ENCODE data around the gene ACVR2B.

The ACVR2B gene

GRCh38 chr3:38489766-38490165, 36.1 kb downstream of the ACVR2B start:
- Histone ChIP-seq H3K9me3 (ENCODE audit: control insufficient read depth, insufficient read depth, low read length) (no peaks in the 10 kb centered on the region), H3K36me3 (ENCODE audit: control insufficient read depth, insufficient read depth, low read length) (peaks cover 7% of the 10 kb centered on the region; the same call in 1 of the 2 replicates), H3K4me3 (ENCODE audit: low read length) (no peak overlapping the region), H3K27ac (ENCODE audit: low read length) (no peak overlapping the region), H3K4me1 (ENCODE audit: control insufficient read depth, insufficient read depth, low read length) (no peaks in the 10 kb centered on the region), H3K27me3 (ENCODE audit: control insufficient read depth, insufficient read depth, low read length) (no peaks in the 10 kb centered on the region)
- WGBS (ENCODE audit: insufficient coverage, insufficient read length): no CpG with 5 or more reads among the region's 2 CpGs
- DNase-seq (ENCODE audit: low read depth, low spot score): no peak

DNA sequence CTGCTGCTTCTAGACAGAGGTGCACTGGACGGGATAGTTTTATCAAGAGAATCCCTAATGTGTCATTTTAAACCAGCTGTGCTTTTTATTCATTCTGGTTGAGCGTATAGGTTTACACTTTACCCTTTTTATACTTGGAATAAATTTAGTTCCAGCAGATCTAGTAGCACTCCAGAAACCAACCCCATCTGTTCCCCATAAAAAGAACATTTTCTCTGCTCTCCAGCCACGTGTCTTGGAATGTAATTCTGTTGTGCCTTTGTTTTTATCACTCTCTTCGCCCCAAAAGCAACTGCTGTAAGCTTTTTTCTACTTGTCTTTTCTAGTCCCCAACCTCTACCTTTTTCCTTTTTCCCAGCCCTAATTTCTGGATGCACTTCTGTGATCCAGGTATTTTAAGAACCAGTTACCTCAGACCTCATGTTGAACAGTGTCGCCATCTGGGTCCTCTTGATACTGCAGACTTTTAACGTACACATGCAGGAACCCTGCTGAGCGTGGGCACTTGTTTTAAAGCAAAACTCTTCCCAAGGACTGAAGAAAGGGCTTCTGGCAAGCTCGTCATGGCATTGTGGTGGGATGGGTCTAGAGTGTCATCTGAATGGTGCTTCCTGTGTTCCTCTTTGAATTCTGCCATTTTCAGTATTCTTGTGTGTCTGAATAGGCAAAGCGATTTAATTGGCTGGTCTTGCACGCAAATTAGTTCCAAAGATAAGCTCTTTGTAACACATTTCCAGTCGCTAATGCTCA, 36.8 kb downstream of the ACVR2B start:
- H3K27me3 ChIP-seq (ENCODE audit: control insufficient read depth, insufficient read depth, low read length): no peaks in the 10 kb centered on the region
- no peaks in the 10 kb centered on the region for H3K4me1 ChIP-seq (ENCODE audit: control insufficient read depth, insufficient read depth, low read length)
- WGBS (ENCODE audit: insufficient coverage, insufficient read length): no CpG with 5 or more reads among the region's 11 CpGs
- H3K4me3 ChIP-seq (ENCODE audit: low read length): no peak overlapping the region
- DNase-seq (ENCODE audit: low read depth, low spot score): no peak
- no peaks in the 10 kb centered on the region for H3K9me3 ChIP-seq (ENCODE audit: control insufficient read depth, insufficient read depth, low read length)
- H3K36me3 ChIP-seq (ENCODE audit: control insufficient read depth, insufficient read depth, low read length): peaks cover 7% of the 10 kb centered on the region; the same call in 1 of the 2 replicates
- H3K27ac ChIP-seq (ENCODE audit: low read length): no peak overlapping the region

DNA sequence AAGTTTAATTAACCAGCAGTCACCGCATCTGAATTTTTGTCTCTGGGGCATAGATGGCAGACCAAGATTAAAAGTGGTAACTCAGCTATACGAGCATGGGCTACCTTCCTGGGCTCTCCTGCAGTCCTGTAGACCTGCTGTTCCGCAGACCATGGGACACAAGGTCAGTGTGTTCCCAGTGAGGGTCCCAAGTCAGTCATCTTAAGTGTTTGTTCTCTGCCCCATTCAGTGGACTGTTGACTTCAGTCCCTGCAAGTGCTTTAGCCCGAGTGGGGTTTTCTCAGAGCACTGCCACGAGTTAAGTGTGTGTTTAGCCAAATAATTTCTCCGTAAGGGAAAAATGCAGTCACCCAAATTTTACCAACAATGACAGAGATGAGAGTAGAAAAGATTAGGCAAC, 37.5 kb downstream of the ACVR2B start:
- Histone ChIP-seq H3K27ac (ENCODE audit: low read length) (no peak overlapping the region), H3K36me3 (ENCODE audit: control insufficient read depth, insufficient read depth, low read length) (peaks cover 7% of the 10 kb centered on the region; the same call in 1 of the 2 replicates), H3K27me3 (ENCODE audit: control insufficient read depth, insufficient read depth, low read length) (no peaks in the 10 kb centered on the region), H3K4me1 (ENCODE audit: control insufficient read depth, insufficient read depth, low read length) (no peaks in the 10 kb centered on the region), H3K4me3 (ENCODE audit: low read length) (no peak overlapping the region), H3K9me3 (ENCODE audit: control insufficient read depth, insufficient read depth, low read length) (no peaks in the 10 kb centered on the region)
- no peak for DNase-seq (ENCODE audit: low read depth, low spot score)
- WGBS (ENCODE audit: insufficient coverage, insufficient read length): no CpG with 5 or more reads among the region's 6 CpGs

GRCh38 chr3:38493031-38493430, 39.3 kb downstream of the ACVR2B start:
- H3K4me3 ChIP-seq (ENCODE audit: low read length): no peak overlapping the region
- no peaks in the 10 kb centered on the region for H3K9me3 ChIP-seq (ENCODE audit: control insufficient read depth, insufficient read depth, low read length)
- WGBS (ENCODE audit: insufficient coverage, insufficient read length): no CpG with 5 or more reads among the region's 4 CpGs
- peaks cover 4% of the 10 kb centered on the region; the same call in 1 of the 2 replicates for H3K36me3 ChIP-seq (ENCODE audit: control insufficient read depth, insufficient read depth, low read length)
- H3K27me3 ChIP-seq (ENCODE audit: control insufficient read depth, insufficient read depth, low read length): no peaks in the 10 kb centered on the region
- no peak overlapping the region for H3K27ac ChIP-seq (ENCODE audit: low read length)
- DNase-seq (ENCODE audit: low read depth, low spot score): no peak
- no peaks in the 10 kb centered on the region for H3K4me1 ChIP-seq (ENCODE audit: control insufficient read depth, insufficient read depth, low read length)

- H3K36me3 ChIP-seq (ENCODE audit: control insufficient read depth, insufficient read depth, low read length): no peaks in the 10 kb centered on the region
- peak; percentile 71 for DNase-seq (ENCODE audit: low read depth, low spot score)
- no peaks in the 10 kb centered on the region for H3K4me1 ChIP-seq (ENCODE audit: control insufficient read depth, insufficient read depth, low read length)
- H3K4me3 ChIP-seq (ENCODE audit: low read length): peak within 1 kb of the TSS; percentile 78
- H3K27me3 ChIP-seq (ENCODE audit: control insufficient read depth, insufficient read depth, low read length): no peaks in the 10 kb centered on the region
- H3K9me3 ChIP-seq (ENCODE audit: control insufficient read depth, insufficient read depth, low read length): no peaks in the 10 kb centered on the region
- WGBS (ENCODE audit: insufficient coverage, insufficient read length): no CpG with 5 or more reads among the region's 53 CpGs
- H3K27ac ChIP-seq (ENCODE audit: low read length): no peak within 1 kb of the TSS
Measured at GRCh38 chr3:38496131-38496910, 42.6 kb downstream of the ACVR2B start, which contains the start of gene EXOG. TSS of gene EXOG (plus strand) at chr3:38496340. CDS start at chr3:38496368, 28 bp downstream.

DNA sequence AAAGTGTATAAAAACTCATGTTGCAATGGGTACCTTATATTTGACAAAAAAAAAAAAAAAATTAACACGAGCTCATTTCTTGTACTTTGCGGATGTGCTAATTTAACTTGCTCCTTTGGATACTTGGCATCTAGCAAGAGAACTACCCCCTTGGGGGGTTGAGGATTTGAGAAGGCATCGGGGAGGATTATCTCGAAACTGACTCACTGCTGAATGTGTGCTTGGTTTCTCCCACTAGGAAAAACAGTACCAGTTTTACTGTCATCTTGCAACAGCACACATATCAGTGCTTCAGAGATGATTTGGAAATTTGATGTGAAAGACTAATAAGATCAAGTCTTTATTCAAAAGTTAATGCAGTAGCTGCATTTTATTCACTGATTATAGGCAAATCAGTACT, 43.3 kb downstream of the ACVR2B start:
- no peak overlapping the region; the same call in 1 of the 2 replicates for H3K4me3 ChIP-seq (ENCODE audit: low read length)
- H3K4me1 ChIP-seq (ENCODE audit: control insufficient read depth, insufficient read depth, low read length): no peaks in the 10 kb centered on the region
- H3K36me3 ChIP-seq (ENCODE audit: control insufficient read depth, insufficient read depth, low read length): no peaks in the 10 kb centered on the region
- no CpG with 5 or more reads among the region's 4 CpGs for WGBS (ENCODE audit: insufficient coverage, insufficient read length)
- no peak for DNase-seq (ENCODE audit: low read depth, low spot score)
- H3K27me3 ChIP-seq (ENCODE audit: control insufficient read depth, insufficient read depth, low read length): no peaks in the 10 kb centered on the region
- no peaks in the 10 kb centered on the region for H3K9me3 ChIP-seq (ENCODE audit: control insufficient read depth, insufficient read depth, low read length)
- H3K27ac ChIP-seq (ENCODE audit: low read length): no peak overlapping the region

- WGBS (ENCODE audit: insufficient coverage, insufficient read length): no CpG with 5 or more reads among the region's 2 CpGs
- H3K4me3 ChIP-seq (ENCODE audit: low read length): no peak overlapping the region
- H3K27me3 ChIP-seq (ENCODE audit: control insufficient read depth, insufficient read depth, low read length): no peaks in the 10 kb centered on the region
- DNase-seq (ENCODE audit: low read depth, low spot score): no peak
- H3K36me3 ChIP-seq (ENCODE audit: control insufficient read depth, insufficient read depth, low read length): no peaks in the 10 kb centered on the region
- no peaks in the 10 kb centered on the region for H3K4me1 ChIP-seq (ENCODE audit: control insufficient read depth, insufficient read depth, low read length)
- H3K27ac ChIP-seq (ENCODE audit: low read length): no peak overlapping the region
- H3K9me3 ChIP-seq (ENCODE audit: control insufficient read depth, insufficient read depth, low read length): no peaks in the 10 kb centered on the region
Measured at GRCh38 chr3:38500688-38501417, 47.2 kb downstream of the ACVR2B start.

DNA sequence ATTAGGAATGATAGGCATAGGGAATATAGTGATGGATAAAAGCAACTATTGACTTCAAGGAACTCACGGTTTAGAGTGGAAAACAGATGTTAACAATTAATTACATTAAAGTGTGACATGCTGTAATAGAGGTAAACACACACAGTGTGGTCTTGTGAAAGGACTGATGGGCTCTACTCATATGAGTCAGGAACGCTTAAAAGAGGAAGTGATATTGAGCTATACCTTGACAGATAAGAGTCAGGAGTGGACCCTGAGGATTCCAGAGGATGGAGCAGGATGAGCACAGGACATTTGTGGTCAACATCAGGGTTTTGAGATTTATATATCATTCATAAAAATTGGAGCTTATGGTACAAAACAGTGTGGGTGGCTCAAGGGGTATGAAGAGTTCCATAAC, 53.4 kb downstream of the ACVR2B start:
- H3K4me1 ChIP-seq (ENCODE audit: control insufficient read depth, insufficient read depth, low read length): no peaks in the 10 kb centered on the region
- no CpG with 5 or more reads among the region's 2 CpGs for WGBS (ENCODE audit: insufficient coverage, insufficient read length)
- 0 out of 2 replicates have a peak, but pooled peaks cover 2% of the 10 kb centered on the region for H3K36me3 ChIP-seq (ENCODE audit: control insufficient read depth, insufficient read depth, low read length)
- H3K27ac ChIP-seq (ENCODE audit: low read length): no peak overlapping the region
- no peak overlapping the region for H3K4me3 ChIP-seq (ENCODE audit: low read length)
- DNase-seq (ENCODE audit: low read depth, low spot score): no peak
- H3K27me3 ChIP-seq (ENCODE audit: control insufficient read depth, insufficient read depth, low read length): no peaks in the 10 kb centered on the region
- no peaks in the 10 kb centered on the region for H3K9me3 ChIP-seq (ENCODE audit: control insufficient read depth, insufficient read depth, low read length)

DNA sequence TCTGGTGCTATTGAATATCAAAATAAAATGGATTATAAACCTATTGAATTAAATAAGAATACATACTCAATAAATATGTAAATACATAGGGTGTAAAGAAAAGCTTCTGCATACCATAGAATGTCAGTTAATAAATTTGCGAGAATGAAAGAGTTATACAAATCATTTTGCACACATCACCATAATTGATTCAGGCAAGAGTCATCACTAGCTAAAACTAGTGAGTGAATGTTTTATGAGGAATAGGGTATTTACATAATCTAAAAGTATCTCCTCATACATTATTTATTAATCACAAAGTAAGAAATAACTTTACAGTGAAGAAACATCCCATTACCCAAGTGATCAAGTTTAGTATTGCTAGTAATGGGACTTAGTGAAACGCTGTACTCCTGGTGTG, 56.0 kb downstream of the ACVR2B start:
- no peak for DNase-seq (ENCODE audit: low read depth, low spot score)
- 0 out of 2 replicates have a peak, but pooled peaks cover 2% of the 10 kb centered on the region for H3K36me3 ChIP-seq (ENCODE audit: control insufficient read depth, insufficient read depth, low read length)
- WGBS (ENCODE audit: insufficient coverage, insufficient read length): no CpG with 5 or more reads among the region's 2 CpGs

DNA sequence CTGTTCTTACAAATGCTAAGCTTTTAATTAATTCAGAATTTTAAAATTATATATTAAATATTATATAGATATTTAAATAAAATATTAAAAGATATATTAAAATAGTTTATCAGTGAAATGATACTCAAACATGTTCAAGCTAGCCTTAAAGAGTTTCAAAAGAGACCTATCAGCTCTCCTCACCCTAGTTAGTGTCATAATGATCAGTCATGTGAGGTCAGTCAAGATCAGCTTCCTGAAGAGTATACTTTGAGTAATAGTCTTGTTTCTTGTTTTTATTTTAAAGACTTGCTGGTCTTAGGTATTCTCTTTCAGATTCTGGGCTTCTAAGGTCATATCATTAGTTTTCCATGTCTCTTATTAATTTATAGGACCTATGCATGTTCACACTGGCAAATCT, 56.9 kb downstream of the ACVR2B start:
- Histone ChIP-seq H3K27me3 (ENCODE audit: control insufficient read depth, insufficient read depth, low read length) (no peaks in the 10 kb centered on the region), H3K4me1 (ENCODE audit: control insufficient read depth, insufficient read depth, low read length) (no peaks in the 10 kb centered on the region), H3K27ac (ENCODE audit: low read length) (no peak overlapping the region), H3K9me3 (ENCODE audit: control insufficient read depth, insufficient read depth, low read length) (no peaks in the 10 kb centered on the region), H3K36me3 (ENCODE audit: control insufficient read depth, insufficient read depth, low read length) (0 out of 2 replicates have a peak, but pooled peaks cover 2% of the 10 kb centered on the region), H3K4me3 (ENCODE audit: low read length) (no peak overlapping the region)
- DNase-seq (ENCODE audit: low read depth, low spot score): no peak

More for the DNA sequence above, 56.0 kb downstream of the ACVR2B start:
- Histone ChIP-seq H3K27me3 (ENCODE audit: control insufficient read depth, insufficient read depth, low read length) (no peaks in the 10 kb centered on the region), H3K9me3 (ENCODE audit: control insufficient read depth, insufficient read depth, low read length) (no peaks in the 10 kb centered on the region), H3K27ac (ENCODE audit: low read length) (no peak overlapping the region), H3K4me1 (ENCODE audit: control insufficient read depth, insufficient read depth, low read length) (no peaks in the 10 kb centered on the region), H3K4me3 (ENCODE audit: low read length) (no peak overlapping the region)

Measured in iPS DF 6.9 (cell line).